ENCODE measurements around the gene LENG1.

- no peak for TF ChIP-seq EZH2 (IDR thresholded peaks at IDR 0.05; ENCODE audit: insufficient read depth, poor library complexity, severe bottlenecking)
- no peak for TF ChIP-seq EZH2phosphoT487 (IDR thresholded peaks at IDR 0.05; ENCODE audit: insufficient read depth, low read depth)
Observed at GRCh38 chr19:54191011-54191810, 31.7 kb upstream of the LENG1 start, which contains the start of gene TSEN34.

Measured in GM23248 (cell line).